Hematopoietic multipotent progenitor cell treated with erythropoietin and hydrocortisone succinate and interleukin-3 and kit ligand, for 8 days (in vitro differentiated cells): ENCODE data around the gene PPFIA4.
A peak's percentile ranks its signal among the peaks of the same experiment; 100 is the strongest.

Source experiments
- DNase-seq: peaks from one replicate; pipeline ENCODE4 v3.0.0-alpha.2; 2015

The PPFIA4 gene

GRCh38 chr1:203104789-203105390 is 78.6 kb downstream of the PPFIA4 start:
- no peak for DNase-seq

GRCh38 chr1:203112475-203112874 is 86.2 kb downstream of the PPFIA4 start:
- no peak for DNase-seq

GRCh38 chr1:203113308-203113707 is 87.0 kb downstream of the PPFIA4 start:
- no peak for DNase-seq

- DNase-seq, result no peak
Observed at GRCh38 chr1:203114202-203114601, 87.9 kb downstream of the PPFIA4 start.

- DNase-seq, result no peak
Observed at GRCh38 chr1:203116091-203116820, 90.0 kb downstream of the PPFIA4 start.

GRCh38 chr1:203117611-203118575 is 91.6 kb downstream of the PPFIA4 start:
- peak; percentile 43 for DNase-seq

- no peak for DNase-seq
Observed at GRCh38 chr1:203120325-203121153, 94.2 kb downstream of the PPFIA4 start.

- DNase-seq, result no peak
Observed at GRCh38 chr1:203121186-203122015, 95.1 kb downstream of the PPFIA4 start.

DNA sequence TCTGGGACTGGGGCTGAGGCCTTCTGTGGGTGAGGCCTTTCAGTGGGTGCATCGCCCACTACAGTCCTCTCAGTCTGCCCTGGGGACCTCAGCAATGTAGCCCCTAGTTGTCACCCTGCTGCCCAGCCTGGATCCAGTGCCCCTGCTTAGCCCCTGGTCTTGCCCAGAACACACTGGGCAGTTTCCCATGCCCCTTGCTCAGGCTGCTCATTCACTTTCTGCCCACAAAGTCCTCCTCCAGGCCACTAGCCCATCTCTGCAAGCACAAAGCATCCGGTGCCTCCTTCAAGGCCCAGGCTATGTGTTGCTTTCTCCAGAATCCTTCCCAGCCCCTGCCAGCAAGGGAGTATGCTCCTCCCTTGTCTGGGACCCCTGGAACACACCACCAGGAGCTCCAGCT is 95.9 kb downstream of the PPFIA4 start:
- DNase-seq, result no peak

DNA sequence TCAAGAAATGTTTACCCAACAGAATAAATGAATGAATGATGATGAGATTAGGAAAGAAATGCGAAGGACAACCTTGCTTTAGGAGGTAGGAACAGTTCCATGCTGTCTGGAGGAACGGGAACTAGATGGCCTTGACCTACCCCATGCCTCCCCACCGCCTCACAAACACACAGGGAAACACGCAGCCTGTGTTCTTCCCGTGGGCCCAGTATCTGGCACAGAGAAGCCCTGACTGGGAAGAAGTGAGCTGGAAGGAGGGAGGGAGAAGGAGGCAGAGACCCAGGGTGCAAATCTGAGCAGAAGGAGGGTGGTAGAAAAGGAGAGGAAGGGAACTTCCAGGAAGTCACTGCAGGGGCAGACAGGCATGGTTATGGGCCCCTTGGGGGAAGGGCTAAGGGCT is 97.7 kb downstream of the PPFIA4 start:
- DNase-seq, result no peak

DNA sequence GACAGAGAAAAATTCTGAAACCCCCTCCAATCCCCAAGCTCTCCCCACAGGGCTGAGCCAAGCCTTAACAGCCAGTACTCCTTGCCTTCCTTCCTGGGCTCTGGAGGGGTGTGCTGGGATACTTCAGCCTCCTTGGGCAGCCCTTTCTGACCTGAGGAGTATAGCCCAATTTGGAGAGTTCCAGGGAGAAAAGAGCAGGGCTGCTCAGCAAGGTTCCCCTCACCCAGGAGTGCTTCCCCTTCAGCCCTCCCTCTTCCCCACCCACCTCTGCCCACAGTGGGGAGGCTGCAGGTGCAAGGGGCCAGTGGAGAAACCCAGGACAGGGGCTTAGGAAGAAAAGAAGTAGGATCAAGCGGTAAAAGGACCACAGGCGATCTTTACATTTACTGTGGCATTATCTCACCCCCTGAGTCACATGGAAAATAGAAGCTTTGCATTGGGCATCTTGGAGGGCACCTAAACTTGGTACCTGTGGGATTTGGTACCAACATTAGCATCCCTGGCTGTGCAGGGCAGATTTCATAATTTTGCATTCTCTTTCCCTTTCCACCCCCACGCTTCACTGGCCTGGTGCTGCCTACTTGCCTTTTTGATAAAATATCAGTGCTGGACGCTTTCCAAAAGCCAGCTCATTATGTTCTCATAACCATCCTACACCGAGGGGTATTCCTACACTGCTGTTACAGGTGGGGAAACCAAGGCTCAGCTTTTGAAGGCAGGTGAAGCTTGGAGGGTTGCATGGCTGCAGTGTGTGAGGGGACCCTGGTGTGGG is 98.4 kb downstream of the PPFIA4 start:
- no peak for DNase-seq

DNA sequence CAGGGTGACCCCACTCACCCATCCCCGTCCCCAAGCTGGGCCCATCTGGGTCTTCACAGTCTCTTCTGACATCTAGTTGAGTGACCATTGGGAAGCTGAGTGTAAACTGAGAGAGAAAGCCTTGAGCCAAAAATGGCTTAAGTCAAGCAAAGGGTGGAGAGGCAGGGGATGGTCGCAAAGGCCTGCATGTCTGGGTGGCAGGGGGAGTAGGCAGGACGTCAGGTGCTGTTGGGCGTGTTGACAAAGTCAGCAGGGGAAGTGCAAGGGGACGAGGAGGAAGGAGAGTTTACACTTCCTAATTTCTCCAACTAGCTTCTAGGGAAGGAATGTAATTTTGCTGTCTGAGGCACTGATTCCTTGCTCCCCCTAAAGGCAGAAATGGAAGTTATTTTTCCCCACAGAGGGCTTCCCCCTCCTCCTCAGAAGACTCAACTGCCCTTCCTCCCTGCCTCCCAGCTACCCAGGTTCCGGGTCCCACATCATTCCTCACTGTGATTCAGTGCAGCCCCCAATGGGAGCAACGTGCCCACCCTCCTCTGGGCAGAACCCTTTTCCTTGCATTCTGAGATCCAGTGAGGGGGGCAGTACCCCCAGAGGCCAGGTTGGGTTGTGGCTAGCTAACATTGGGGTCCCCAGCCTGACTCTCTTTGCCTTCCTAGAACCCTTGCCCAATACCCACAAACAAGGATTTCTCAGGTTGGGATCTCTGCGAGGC is 100.0 kb downstream of the PPFIA4 start:
- no peak for DNase-seq

- no peak for DNase-seq
Observed at GRCh38 chr1:203126866-203127665, 100.8 kb downstream of the PPFIA4 start.

- no peak for DNase-seq
Observed at GRCh38 chr1:203127666-203128430, 101.6 kb downstream of the PPFIA4 start, which contains the start of gene ADORA1. ADORA1 (plus strand) TSS chr1:203127726; CDS start chr1:203128842, 1,116 bp downstream.

GRCh38 chr1:203128431-203128715 is 102.1 kb downstream of the PPFIA4 start:
- no peak for DNase-seq
